OCI-LY1 (cell line): Measurements from ENCODE around the gene SIK2.

Source experiments
- EZH2 ChIP-seq: fragments of 200-600 bp; sonication (generic), shearing (Covaris generic); IDR thresholded peaks from 2 replicates; pipeline ENCODE4 v1.8.0; 2017; ENCODE audit warnings: borderline replicate concordance, mixed run types, mild to moderate bottlenecking, antibody characterized with exemption, low read length, moderate library complexity, mixed read lengths
- TF ChIP-seq, protein P1 (sequence below): fragments of 200-600 bp; sonication (generic), shearing (Covaris generic); IDR thresholded peaks from 2 replicates; pipeline ENCODE4 v1.5.1; 2017; ENCODE audit warnings: mild to moderate bottlenecking, antibody characterized with exemption, low read length, moderate library complexity, mixed read lengths

DNA sequence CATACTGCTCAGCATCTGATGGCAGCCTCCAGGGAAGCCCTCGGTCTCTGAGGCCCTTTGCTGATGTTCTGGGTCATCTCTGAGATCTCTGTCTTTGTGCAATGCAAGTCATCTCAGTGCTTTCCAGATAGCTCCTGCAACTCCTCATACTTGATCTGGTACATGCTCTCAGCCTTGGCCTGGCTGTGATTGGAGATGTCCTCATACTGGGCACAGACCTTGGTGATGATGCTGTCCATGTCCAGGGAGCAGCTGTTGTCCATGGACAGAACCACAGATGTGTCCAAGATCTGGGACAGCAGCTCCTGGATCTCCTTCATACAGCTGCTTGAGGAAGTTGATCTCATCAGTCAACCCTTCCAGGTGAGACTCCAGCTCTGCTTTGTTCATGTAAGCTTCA is 69.1 kb downstream of the SIK2 start:
- TF ChIP-seq, protein P1, sequence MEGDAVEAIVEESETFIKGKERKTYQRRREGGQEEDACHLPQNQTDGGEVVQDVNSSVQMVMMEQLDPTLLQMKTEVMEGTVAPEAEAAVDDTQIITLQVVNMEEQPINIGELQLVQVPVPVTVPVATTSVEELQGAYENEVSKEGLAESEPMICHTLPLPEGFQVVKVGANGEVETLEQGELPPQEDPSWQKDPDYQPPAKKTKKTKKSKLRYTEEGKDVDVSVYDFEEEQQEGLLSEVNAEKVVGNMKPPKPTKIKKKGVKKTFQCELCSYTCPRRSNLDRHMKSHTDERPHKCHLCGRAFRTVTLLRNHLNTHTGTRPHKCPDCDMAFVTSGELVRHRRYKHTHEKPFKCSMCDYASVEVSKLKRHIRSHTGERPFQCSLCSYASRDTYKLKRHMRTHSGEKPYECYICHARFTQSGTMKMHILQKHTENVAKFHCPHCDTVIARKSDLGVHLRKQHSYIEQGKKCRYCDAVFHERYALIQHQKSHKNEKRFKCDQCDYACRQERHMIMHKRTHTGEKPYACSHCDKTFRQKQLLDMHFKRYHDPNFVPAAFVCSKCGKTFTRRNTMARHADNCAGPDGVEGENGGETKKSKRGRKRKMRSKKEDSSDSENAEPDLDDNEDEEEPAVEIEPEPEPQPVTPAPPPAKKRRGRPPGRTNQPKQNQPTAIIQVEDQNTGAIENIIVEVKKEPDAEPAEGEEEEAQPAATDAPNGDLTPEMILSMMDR = no peak
- TF ChIP-seq EZH2 = no peak
